ENCODE data around the gene ABHD16A.

The ABHD16A gene

GRCh38 chr6:31692353-31692752 is 10.8 kb downstream of the ABHD16A start:
- no peaks in the 10 kb centered on the region for H3K27me3 ChIP-seq (ENCODE audit: control insufficient read depth in 1 of 2, insufficient read depth in 2 of 2, low read length in 2 of 2)
- H3K9me3 ChIP-seq (ENCODE audit: low read length) = no peaks in the 10 kb centered on the region
- no peak overlapping the region for H3K27ac ChIP-seq (ENCODE audit: low read depth, low read length)
- H3K4me3 ChIP-seq (ENCODE audit: low read depth in 1 of 2, low read length in 2 of 2) = no peak overlapping the region
- H3K36me3 ChIP-seq (ENCODE audit: insufficient read depth, low read length) = peaks cover 86% of the 10 kb centered on the region
- H3K9ac ChIP-seq (ENCODE audit: low read length) = no peak overlapping the region
- no peaks in the 10 kb centered on the region for H3K4me1 ChIP-seq (ENCODE audit: insufficient read depth, low read length)

- Histone ChIP-seq H3K9ac (ENCODE audit: low read length) (no peak overlapping the region), H3K36me3 (ENCODE audit: insufficient read depth, low read length) (peaks cover 89% of the 10 kb centered on the region), H3K4me3 (ENCODE audit: low read depth in 1 of 2, low read length in 2 of 2) (no peak overlapping the region), H3K27me3 (ENCODE audit: control insufficient read depth in 1 of 2, insufficient read depth in 2 of 2, low read length in 2 of 2) (no peaks in the 10 kb centered on the region), H3K4me1 (ENCODE audit: insufficient read depth, low read length) (no peaks in the 10 kb centered on the region), H3K9me3 (ENCODE audit: low read length) (no peaks in the 10 kb centered on the region), H3K27ac (ENCODE audit: low read depth, low read length) (no peak overlapping the region)
These were observed 11.5 kb downstream of the ABHD16A start for GRCh38 chr6:31691564-31692108.

GRCh38 chr6:31691078-31691463 is 12.1 kb downstream of the ABHD16A start:
- H3K9ac ChIP-seq (ENCODE audit: low read length) = no peak overlapping the region
- H3K36me3 ChIP-seq (ENCODE audit: insufficient read depth, low read length) = peaks cover 89% of the 10 kb centered on the region
- no peaks in the 10 kb centered on the region for H3K27me3 ChIP-seq (ENCODE audit: control insufficient read depth in 1 of 2, insufficient read depth in 2 of 2, low read length in 2 of 2)
- H3K4me3 ChIP-seq (ENCODE audit: low read depth in 1 of 2, low read length in 2 of 2) = no peak overlapping the region
- no peaks in the 10 kb centered on the region for H3K4me1 ChIP-seq (ENCODE audit: insufficient read depth, low read length)
- no peaks in the 10 kb centered on the region for H3K9me3 ChIP-seq (ENCODE audit: low read length)
- no peak overlapping the region for H3K27ac ChIP-seq (ENCODE audit: low read depth, low read length)

GRCh38 chr6:31690231-31691077 is 12.7 kb downstream of the ABHD16A start:
- peaks cover 90% of the 10 kb centered on the region for H3K36me3 ChIP-seq (ENCODE audit: insufficient read depth, low read length)
- H3K9ac ChIP-seq (ENCODE audit: low read length) = no peak overlapping the region

GRCh38 chr6:31689249-31690110 is 13.6 kb downstream of the ABHD16A start:
- H3K9ac ChIP-seq (ENCODE audit: low read length) = no peak overlapping the region
- H3K4me1 ChIP-seq (ENCODE audit: insufficient read depth, low read length) = no peaks in the 10 kb centered on the region
- no peak overlapping the region for H3K27ac ChIP-seq (ENCODE audit: low read depth, low read length)
- no peaks in the 10 kb centered on the region for H3K27me3 ChIP-seq (ENCODE audit: control insufficient read depth in 1 of 2, insufficient read depth in 2 of 2, low read length in 2 of 2)
- H3K36me3 ChIP-seq (ENCODE audit: insufficient read depth, low read length) = peaks cover 81% of the 10 kb centered on the region
- no peak overlapping the region for H3K4me3 ChIP-seq (ENCODE audit: low read depth in 1 of 2, low read length in 2 of 2)
- H3K9me3 ChIP-seq (ENCODE audit: low read length) = no peaks in the 10 kb centered on the region

More at GRCh38 chr6:31690231-31691077, 12.7 kb downstream of the ABHD16A start:
- Histone ChIP-seq H3K27ac (ENCODE audit: low read depth, low read length) (no peak overlapping the region), H3K4me1 (ENCODE audit: insufficient read depth, low read length) (no peaks in the 10 kb centered on the region), H3K27me3 (ENCODE audit: control insufficient read depth in 1 of 2, insufficient read depth in 2 of 2, low read length in 2 of 2) (no peaks in the 10 kb centered on the region), H3K4me3 (ENCODE audit: low read depth in 1 of 2, low read length in 2 of 2) (no peak overlapping the region), H3K9me3 (ENCODE audit: low read length) (no peaks in the 10 kb centered on the region)

DNA sequence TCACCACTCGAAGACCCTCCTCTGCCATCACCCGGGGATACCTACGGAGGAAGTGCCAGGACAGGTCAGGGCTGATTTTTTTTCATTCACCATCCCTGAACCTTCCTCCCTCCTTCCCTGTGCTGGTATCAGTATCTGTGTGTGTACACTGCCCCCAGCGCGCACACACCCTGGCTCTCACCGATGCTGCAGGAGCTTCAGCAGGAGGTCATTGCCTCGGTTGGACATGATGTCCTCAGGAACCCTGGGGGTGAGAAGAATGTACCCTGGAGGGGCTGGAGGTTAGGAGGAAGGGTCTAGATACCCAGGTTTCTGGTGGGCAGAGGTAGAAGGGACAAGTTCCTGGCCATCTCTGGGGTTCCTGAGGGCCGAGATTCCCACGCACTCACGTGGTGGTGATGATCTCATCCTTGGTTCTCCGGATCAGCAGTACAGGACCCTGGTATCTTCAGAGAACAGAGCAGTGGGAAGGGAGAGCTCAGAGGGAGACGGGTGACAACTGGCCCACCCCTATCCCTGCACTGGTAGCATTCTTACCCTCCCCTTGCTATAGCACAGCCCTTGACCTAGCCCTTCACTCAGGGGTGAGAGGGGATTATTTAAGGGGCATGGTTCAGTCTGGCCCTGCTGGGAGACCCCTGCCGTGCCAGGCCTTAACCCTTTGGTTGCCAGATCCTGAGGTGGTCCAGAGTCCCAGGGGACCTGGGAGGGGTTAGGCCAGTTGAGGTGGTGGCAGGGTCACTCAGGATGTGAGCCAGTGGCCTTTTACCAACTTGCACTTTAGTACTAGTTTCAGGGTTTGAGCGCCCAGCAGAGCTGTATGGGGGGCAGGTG is 15.0 kb downstream of the ABHD16A start:
- Histone ChIP-seq H3K9me3 (ENCODE audit: low read length) (no peaks in the 10 kb centered on the region), H3K9ac (ENCODE audit: low read length) (no peak overlapping the region), H3K4me3 (ENCODE audit: low read depth in 1 of 2, low read length in 2 of 2) (no peak overlapping the region), H3K4me1 (ENCODE audit: insufficient read depth, low read length) (no peaks in the 10 kb centered on the region), H3K27me3 (ENCODE audit: control insufficient read depth in 1 of 2, insufficient read depth in 2 of 2, low read length in 2 of 2) (no peaks in the 10 kb centered on the region), H3K27ac (ENCODE audit: low read depth, low read length) (no peak overlapping the region), H3K36me3 (ENCODE audit: insufficient read depth, low read length) (peaks cover 67% of the 10 kb centered on the region)

GRCh38 chr6:31687321-31687720 is 15.8 kb downstream of the ABHD16A start:
- no peaks in the 10 kb centered on the region for H3K9me3 ChIP-seq (ENCODE audit: low read length)
- no peaks in the 10 kb centered on the region for H3K4me1 ChIP-seq (ENCODE audit: insufficient read depth, low read length)
- H3K27ac ChIP-seq (ENCODE audit: low read depth, low read length) = no peak overlapping the region
- H3K9ac ChIP-seq (ENCODE audit: low read length) = no peak overlapping the region
- H3K36me3 ChIP-seq (ENCODE audit: insufficient read depth, low read length) = peaks cover 59% of the 10 kb centered on the region
- no peaks in the 10 kb centered on the region for H3K27me3 ChIP-seq (ENCODE audit: control insufficient read depth in 1 of 2, insufficient read depth in 2 of 2, low read length in 2 of 2)
- H3K4me3 ChIP-seq (ENCODE audit: low read depth in 1 of 2, low read length in 2 of 2) = no peak overlapping the region

DNA sequence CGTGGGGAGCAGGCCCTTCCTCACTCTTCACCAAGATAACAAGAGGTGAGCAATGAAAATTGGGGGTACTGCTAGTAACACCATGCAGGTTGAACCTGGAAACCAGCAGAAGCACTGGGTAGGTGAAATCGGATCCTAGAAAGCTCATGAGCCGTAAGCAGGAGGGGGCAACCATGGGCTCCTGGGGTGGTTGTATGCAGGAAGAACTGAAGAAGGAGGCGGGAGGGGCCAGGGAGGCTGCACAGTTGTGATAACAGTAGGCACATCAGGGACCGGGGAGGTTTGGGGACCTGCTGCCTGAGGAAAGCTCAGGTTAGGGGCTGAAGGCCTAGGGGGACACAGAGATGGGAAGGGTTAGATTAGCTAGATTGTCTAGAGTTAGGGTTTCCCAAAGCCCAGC is 16.6 kb downstream of the ABHD16A start:
- Histone ChIP-seq H3K9me3 (ENCODE audit: low read length) (no peaks in the 10 kb centered on the region), H3K27ac (ENCODE audit: low read depth, low read length) (no peak overlapping the region), H3K4me3 (ENCODE audit: low read depth in 1 of 2, low read length in 2 of 2) (no peak overlapping the region), H3K9ac (ENCODE audit: low read length) (no peak overlapping the region), H3K36me3 (ENCODE audit: insufficient read depth, low read length) (peaks cover 53% of the 10 kb centered on the region), H3K27me3 (ENCODE audit: control insufficient read depth in 1 of 2, insufficient read depth in 2 of 2, low read length in 2 of 2) (no peaks in the 10 kb centered on the region), H3K4me1 (ENCODE audit: insufficient read depth, low read length) (peaks cover 3% of the 10 kb centered on the region)

- Histone ChIP-seq H3K9me3 (ENCODE audit: low read length) (no peaks in the 10 kb centered on the region), H3K27me3 (ENCODE audit: control insufficient read depth in 1 of 2, insufficient read depth in 2 of 2, low read length in 2 of 2) (no peaks in the 10 kb centered on the region), H3K36me3 (ENCODE audit: insufficient read depth, low read length) (peaks cover 28% of the 10 kb centered on the region), H3K27ac (ENCODE audit: low read depth, low read length) (no peak overlapping the region), H3K9ac (ENCODE audit: low read length) (no peak overlapping the region), H3K4me1 (ENCODE audit: insufficient read depth, low read length) (peaks cover 13% of the 10 kb centered on the region), H3K4me3 (ENCODE audit: low read depth in 1 of 2, low read length in 2 of 2) (no peak overlapping the region)
These were observed 19.5 kb downstream of the ABHD16A start for GRCh38 chr6:31683591-31683990.

DNA sequence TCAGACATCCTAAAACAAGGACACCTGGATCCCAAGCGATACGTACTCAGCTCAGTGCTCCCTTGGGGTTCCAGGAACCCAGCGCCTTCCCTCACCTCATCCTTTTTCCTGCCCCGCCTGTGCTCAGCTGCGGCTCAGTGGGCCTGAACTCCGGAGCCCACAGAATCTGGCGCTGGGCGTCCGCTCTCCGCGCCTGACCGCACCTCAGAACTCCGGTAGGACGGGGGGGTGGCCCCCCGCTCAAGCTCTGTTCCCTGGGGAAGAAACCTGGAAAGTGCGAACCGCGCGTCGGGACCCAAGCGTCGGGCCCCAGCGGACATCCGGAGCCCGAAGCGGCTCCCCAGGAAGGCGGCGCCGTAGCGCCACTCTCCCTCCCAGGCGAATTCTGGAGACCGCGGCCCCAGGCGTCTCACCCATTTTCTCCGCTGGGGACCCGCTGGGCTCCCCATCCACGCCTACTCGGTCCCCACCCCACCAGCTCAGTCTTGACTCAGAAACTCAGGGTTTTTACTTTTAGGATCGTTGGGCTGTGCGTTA is 21.9 kb downstream of the ABHD16A start:
- no peaks in the 10 kb centered on the region for H3K27me3 ChIP-seq (ENCODE audit: control insufficient read depth in 1 of 2, insufficient read depth in 2 of 2, low read length in 2 of 2)
- peaks cover 4% of the 10 kb centered on the region for H3K36me3 ChIP-seq (ENCODE audit: insufficient read depth, low read length)
- H3K9ac ChIP-seq (ENCODE audit: low read length) = peak overlapping the region; percentile 53
- H3K4me3 ChIP-seq (ENCODE audit: low read depth in 1 of 2, low read length in 2 of 2) = peak overlapping the region; percentile 24 to 71
- no peaks in the 10 kb centered on the region for H3K9me3 ChIP-seq (ENCODE audit: low read length)
- H3K27ac ChIP-seq (ENCODE audit: low read depth, low read length) = peak overlapping the region; percentile 74
- peaks cover 13% of the 10 kb centered on the region for H3K4me1 ChIP-seq (ENCODE audit: insufficient read depth, low read length)

Data from muscle layer of colon (tissue), 2 donors.